Putamen (tissue), 1 donor: ENCODE measurements around the gene FTCD.
"Not testable (repeated sequence)": the region's sequence is repeated elsewhere in the genome, so short reads cannot be mapped to it uniquely, and the experiment has no call there.

ENCODE experiments used
- DNase-seq: peaks from one replicate; pipeline ENCODE4 v3.0.0-alpha.2; 2016; ENCODE audit warnings: low spot score

Gene FTCD

GRCh38 chr21:46111857-46112724, 43.3 kb downstream of the FTCD start:
- DNase-seq = no peak

GRCh38 chr21:46111193-46111571, 44.2 kb downstream of the FTCD start:
- no peak for DNase-seq

- no peak for DNase-seq
Measured at GRCh38 chr21:46110499-46111192, 44.7 kb downstream of the FTCD start.

GRCh38 chr21:46109313-46110221, 45.8 kb downstream of the FTCD start:
- DNase-seq = no peak

GRCh38 chr21:46108827-46109312, 46.5 kb downstream of the FTCD start:
- no peak for DNase-seq

- not testable (repeated sequence) for DNase-seq
Measured at GRCh38 chr21:46107376-46107775, 48.0 kb downstream of the FTCD start.

- no peak for DNase-seq
Measured at GRCh38 chr21:46104104-46104503, 51.3 kb downstream of the FTCD start.

GRCh38 chr21:46100906-46101305, 54.5 kb downstream of the FTCD start:
- no peak for DNase-seq

GRCh38 chr21:46100426-46100825, 55.0 kb downstream of the FTCD start:
- DNase-seq = no peak

GRCh38 chr21:46100020-46100419, 55.4 kb downstream of the FTCD start:
- DNase-seq = no peak

GRCh38 chr21:46099476-46099875, 55.9 kb downstream of the FTCD start:
- DNase-seq = no peak

- no peak for DNase-seq
Measured at GRCh38 chr21:46098303-46099141, 56.9 kb downstream of the FTCD start.

- DNase-seq = no peak
Measured at GRCh38 chr21:46097336-46098293, 57.8 kb downstream of the FTCD start, which contains the start of gene COL6A2. COL6A2 (plus strand) TSS chr21:46098112.

- no peak for DNase-seq
Measured at GRCh38 chr21:46096596-46097335, 58.6 kb downstream of the FTCD start.

GRCh38 chr21:46095814-46096595, 59.4 kb downstream of the FTCD start:
- DNase-seq = no peak

- DNase-seq = no peak
Measured at GRCh38 chr21:46095083-46095719, 60.2 kb downstream of the FTCD start.

- no peak for DNase-seq
Measured at GRCh38 chr21:46094401-46095082, 60.8 kb downstream of the FTCD start.
